Rectal smooth muscle tissue (tissue), 1 donor: Measurements from ENCODE around the gene EPS15.
"Not testable (repeated sequence)": the region's sequence is repeated elsewhere in the genome, so short reads cannot be mapped to it uniquely, and the experiment has no call there.

ENCODE experiments used
- H3K27ac ChIP-seq: one replicate; pipeline ENCODE4 v1.7.0; 2013; ENCODE audit warnings: low read depth, low read length, inconsistent platforms
- H3K27me3 ChIP-seq: one replicate; pipeline ENCODE4 v1.7.0; 2013; ENCODE audit warnings: low read length; ENCODE audit not compliant: control insufficient read depth, insufficient read depth
- H3K36me3 ChIP-seq: one replicate; pipeline ENCODE4 v1.7.0; 2013; ENCODE audit warnings: low read length; ENCODE audit not compliant: control insufficient read depth, insufficient read depth
- H3K4me1 ChIP-seq: one replicate; pipeline ENCODE4 v1.7.0; 2013; ENCODE audit warnings: low read length; ENCODE audit not compliant: control insufficient read depth, insufficient read depth
- H3K4me3 ChIP-seq: one replicate; pipeline ENCODE4 v1.7.0; 2013; ENCODE audit warnings: low read length
- H3K9ac ChIP-seq: one replicate; pipeline ENCODE4 v1.7.0; 2013; ENCODE audit warnings: low read length

The EPS15 gene

GRCh38 chr1:51537568-51537967, 18.5 kb upstream of the EPS15 start:
- H3K9ac ChIP-seq: no peak overlapping the region
- no peaks in the 10 kb centered on the region for H3K36me3 ChIP-seq
- H3K27ac ChIP-seq: no peak overlapping the region
- H3K4me1 ChIP-seq: peaks cover 2% of the 10 kb centered on the region
- H3K27me3 ChIP-seq: no peaks in the 10 kb centered on the region
- no peak overlapping the region for H3K4me3 ChIP-seq

GRCh38 chr1:51535006-51535592, 16.0 kb upstream of the EPS15 start:
- no peak overlapping the region for H3K4me3 ChIP-seq
- peaks cover 2% of the 10 kb centered on the region for H3K4me1 ChIP-seq
- H3K36me3 ChIP-seq: no peaks in the 10 kb centered on the region
- no peak overlapping the region for H3K27ac ChIP-seq
- H3K9ac ChIP-seq: no peak overlapping the region
- no peaks in the 10 kb centered on the region for H3K27me3 ChIP-seq

- Histone ChIP-seq H3K9ac (no peak overlapping the region), H3K4me1 (peaks cover 2% of the 10 kb centered on the region), H3K4me3 (no peak overlapping the region), H3K36me3 (no peaks in the 10 kb centered on the region), H3K27me3 (no peaks in the 10 kb centered on the region), H3K27ac (no peak overlapping the region)
These were observed 15.4 kb upstream of the EPS15 start for GRCh38 chr1:51534447-51534846.

- no peak overlapping the region for H3K27ac ChIP-seq
- H3K4me3 ChIP-seq: no peak overlapping the region
- H3K9ac ChIP-seq: no peak overlapping the region
- H3K36me3 ChIP-seq: no peaks in the 10 kb centered on the region
- H3K4me1 ChIP-seq: peaks cover 2% of the 10 kb centered on the region
- no peaks in the 10 kb centered on the region for H3K27me3 ChIP-seq
These were observed 13.8 kb upstream of the EPS15 start for GRCh38 chr1:51532853-51533252.

- H3K4me1 ChIP-seq, H3K4me3 ChIP-seq, H3K27ac ChIP-seq, H3K9ac ChIP-seq, H3K36me3 ChIP-seq, H3K27me3 ChIP-seq: not testable (repeated sequence)
These were observed 11.4 kb upstream of the EPS15 start for GRCh38 chr1:51530447-51530846.

- H3K27me3 ChIP-seq: no peaks in the 10 kb centered on the region
- H3K4me1 ChIP-seq: no peaks in the 10 kb centered on the region
These were observed 8.1 kb upstream of the EPS15 start for GRCh38 chr1:51527144-51527543.

GRCh38 chr1:51526248-51526647, 7.2 kb upstream of the EPS15 start:
- Histone ChIP-seq H3K4me1 (no peaks in the 10 kb centered on the region), H3K27ac (no peak overlapping the region), H3K9ac (no peak overlapping the region), H3K36me3 (no peaks in the 10 kb centered on the region), H3K27me3 (no peaks in the 10 kb centered on the region), H3K4me3 (no peak overlapping the region)

More at GRCh38 chr1:51527144-51527543, 8.1 kb upstream of the EPS15 start:
- Histone ChIP-seq H3K36me3 (no peaks in the 10 kb centered on the region), H3K27ac (no peak overlapping the region), H3K4me3 (no peak overlapping the region), H3K9ac (no peak overlapping the region)

GRCh38 chr1:51525295-51525694, 6.2 kb upstream of the EPS15 start:
- H3K27ac ChIP-seq: no peak overlapping the region
- H3K27me3 ChIP-seq: no peaks in the 10 kb centered on the region
- H3K4me3 ChIP-seq: no peak overlapping the region

GRCh38 chr1:51524817-51525216, 5.8 kb upstream of the EPS15 start:
- H3K9ac ChIP-seq: no peak overlapping the region
- no peak overlapping the region for H3K4me3 ChIP-seq
- no peaks in the 10 kb centered on the region for H3K36me3 ChIP-seq
- no peak overlapping the region for H3K27ac ChIP-seq
- H3K4me1 ChIP-seq: no peaks in the 10 kb centered on the region
- no peaks in the 10 kb centered on the region for H3K27me3 ChIP-seq

More at GRCh38 chr1:51525295-51525694, 6.2 kb upstream of the EPS15 start:
- Histone ChIP-seq H3K36me3 (no peaks in the 10 kb centered on the region), H3K4me1 (no peaks in the 10 kb centered on the region), H3K9ac (no peak overlapping the region)

GRCh38 chr1:51523931-51524330, 4.9 kb upstream of the EPS15 start:
- no peak overlapping the region for H3K4me3 ChIP-seq
- no peaks in the 10 kb centered on the region for H3K4me1 ChIP-seq
- no peaks in the 10 kb centered on the region for H3K36me3 ChIP-seq
- no peak overlapping the region for H3K27ac ChIP-seq
- no peak overlapping the region for H3K9ac ChIP-seq
- no peaks in the 10 kb centered on the region for H3K27me3 ChIP-seq

GRCh38 chr1:51520700-51521248, 1.7 kb upstream of the EPS15 start:
- H3K4me1 ChIP-seq: peaks cover 7% of the 10 kb centered on the region
- H3K27ac ChIP-seq: no peak overlapping the region
- no peaks in the 10 kb centered on the region for H3K36me3 ChIP-seq
- H3K4me3 ChIP-seq: no peak overlapping the region
- no peak overlapping the region for H3K9ac ChIP-seq
- no peaks in the 10 kb centered on the region for H3K27me3 ChIP-seq

GRCh38 chr1:51519865-51520699, 1.0 kb upstream of the EPS15 start:
- no peaks in the 10 kb centered on the region for H3K36me3 ChIP-seq
- H3K9ac ChIP-seq: no peak overlapping the region
- no peak overlapping the region for H3K4me3 ChIP-seq
- no peaks in the 10 kb centered on the region for H3K27me3 ChIP-seq
- peaks cover 10% of the 10 kb centered on the region for H3K4me1 ChIP-seq
- H3K27ac ChIP-seq: no peak overlapping the region
